ENCODE measurements around the gene RARA.

Gene RARA

DNA sequence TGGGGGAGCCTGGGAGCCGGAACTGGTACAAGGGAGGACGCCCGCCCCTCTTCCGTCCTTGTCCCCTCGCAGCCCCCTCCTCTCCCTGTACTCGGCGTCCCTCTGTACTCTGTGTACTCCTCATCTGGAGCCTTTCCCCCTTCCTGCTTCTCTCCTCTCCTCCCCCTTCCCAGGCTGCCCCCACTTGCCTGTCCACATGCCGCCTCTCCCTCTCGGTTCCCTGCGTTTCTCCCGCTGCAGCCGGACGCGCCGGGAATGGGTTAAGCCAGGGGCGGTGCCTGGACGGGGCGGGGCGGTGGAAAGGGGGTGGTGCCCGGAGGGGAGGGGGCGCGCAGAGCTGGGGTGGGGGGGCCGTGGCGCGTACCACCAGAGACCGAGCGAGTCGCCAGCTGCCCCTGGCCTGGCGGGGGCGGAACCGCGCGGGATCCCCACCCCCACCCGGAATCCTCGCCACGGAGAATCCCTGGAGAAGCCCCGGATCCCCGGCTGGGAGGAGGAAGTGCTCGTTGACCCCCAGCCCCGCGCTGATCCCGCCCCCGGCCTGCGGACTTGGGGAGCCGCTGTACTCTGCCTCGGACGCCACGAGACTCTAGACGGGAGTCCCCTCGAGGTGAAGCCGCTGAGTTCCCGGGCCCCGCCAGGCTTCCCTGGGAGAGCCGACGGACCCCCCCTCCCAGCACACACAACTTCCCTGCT is 33.0 kb downstream of the RARA start:
- DNase-seq (ENCODE audit: low read depth, low spot score): no peak
- peak overlapping the region; percentile 81 for H3K27ac ChIP-seq

DNA sequence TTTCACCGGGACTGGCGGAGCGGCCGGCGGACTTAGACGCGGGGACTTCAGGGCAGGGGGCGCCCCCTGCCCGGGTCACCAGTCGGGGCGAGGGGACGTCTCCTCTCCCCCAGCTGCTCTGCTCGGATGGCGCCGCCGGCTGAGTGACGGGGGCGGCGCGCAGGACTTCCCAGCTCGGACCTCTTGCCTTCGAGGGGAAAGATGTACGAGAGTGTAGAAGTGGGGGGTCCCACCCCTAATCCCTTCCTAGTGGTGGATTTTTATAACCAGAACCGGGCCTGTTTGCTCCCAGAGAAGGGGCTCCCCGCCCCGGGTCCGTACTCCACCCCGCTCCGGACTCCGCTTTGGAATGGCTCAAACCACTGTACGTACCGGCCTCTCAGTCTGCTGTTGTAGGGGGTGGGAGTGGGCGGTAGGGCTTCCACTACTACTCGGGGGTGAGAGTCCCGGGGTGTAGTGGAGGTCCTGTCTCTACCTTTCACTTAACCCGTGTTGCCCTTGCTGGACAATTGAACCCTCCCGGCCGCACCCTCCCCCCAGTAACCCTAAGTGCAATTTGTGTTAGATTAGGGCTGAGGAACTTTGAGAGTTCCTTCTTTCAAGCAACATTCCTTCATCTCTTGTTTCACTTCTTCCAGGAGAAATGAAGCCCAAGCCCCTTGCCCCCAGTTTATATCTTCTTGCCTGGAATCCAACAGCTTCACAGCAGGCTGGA is 33.7 kb downstream of the RARA start:
- peak overlapping the region; percentile 81 for H3K27ac ChIP-seq
- no peak for DNase-seq (ENCODE audit: low read depth, low spot score)

GRCh38 chr17:40343219-40344119 is 34.5 kb downstream of the RARA start:
- DNase-seq (ENCODE audit: low read depth, low spot score): no peak
- H3K27ac ChIP-seq: no peak overlapping the region

- DNase-seq (ENCODE audit: low read depth, low spot score): no peak
- peak overlapping the region; percentile 61 for H3K27ac ChIP-seq
These were observed 35.6 kb downstream of the RARA start for GRCh38 chr17:40344421-40345160.

DNA sequence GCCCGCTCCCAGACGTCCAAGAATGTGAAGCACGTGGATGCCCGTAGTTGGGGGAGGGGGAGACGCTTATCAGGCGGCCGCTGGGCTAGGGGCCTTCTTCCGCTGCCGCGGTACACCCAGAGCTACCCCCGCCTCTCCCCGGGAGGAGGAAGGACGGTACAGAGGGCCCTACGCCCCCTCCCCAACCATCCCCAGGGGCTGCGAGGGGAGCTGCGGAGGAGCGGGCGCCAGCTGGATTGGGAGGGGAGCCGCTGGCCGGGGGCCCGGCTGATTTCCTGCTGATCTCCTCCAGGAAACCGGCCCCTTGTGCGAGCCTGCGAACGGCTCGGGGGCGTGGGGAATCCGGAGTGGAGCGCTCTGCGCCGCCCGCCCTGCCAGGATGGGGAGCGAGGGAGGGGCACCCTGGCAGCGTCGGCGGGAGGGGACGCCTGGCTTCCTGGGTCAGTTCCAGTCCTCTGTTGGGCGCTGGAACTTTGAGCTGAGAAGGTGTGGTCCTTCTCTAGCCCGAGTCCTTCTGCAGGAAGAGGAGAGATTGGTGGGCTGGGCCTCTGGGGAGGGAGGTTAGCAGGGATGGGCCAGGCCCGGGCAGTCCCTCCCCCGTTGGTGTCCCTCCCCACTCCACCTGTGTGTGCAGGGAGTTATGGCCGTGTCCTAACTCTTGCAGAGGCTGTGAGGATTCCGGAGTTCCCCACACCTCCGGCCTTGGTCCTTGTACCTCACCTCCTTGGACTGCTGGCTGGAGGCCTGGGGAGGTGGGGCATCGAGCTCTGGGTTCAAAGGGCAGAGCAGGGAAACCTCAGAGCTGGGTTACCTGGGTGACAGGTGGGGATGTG is 36.4 kb downstream of the RARA start:
- peak overlapping the region; percentile 61 for H3K27ac ChIP-seq
- DNase-seq (ENCODE audit: low read depth, low spot score): no peak

DNA sequence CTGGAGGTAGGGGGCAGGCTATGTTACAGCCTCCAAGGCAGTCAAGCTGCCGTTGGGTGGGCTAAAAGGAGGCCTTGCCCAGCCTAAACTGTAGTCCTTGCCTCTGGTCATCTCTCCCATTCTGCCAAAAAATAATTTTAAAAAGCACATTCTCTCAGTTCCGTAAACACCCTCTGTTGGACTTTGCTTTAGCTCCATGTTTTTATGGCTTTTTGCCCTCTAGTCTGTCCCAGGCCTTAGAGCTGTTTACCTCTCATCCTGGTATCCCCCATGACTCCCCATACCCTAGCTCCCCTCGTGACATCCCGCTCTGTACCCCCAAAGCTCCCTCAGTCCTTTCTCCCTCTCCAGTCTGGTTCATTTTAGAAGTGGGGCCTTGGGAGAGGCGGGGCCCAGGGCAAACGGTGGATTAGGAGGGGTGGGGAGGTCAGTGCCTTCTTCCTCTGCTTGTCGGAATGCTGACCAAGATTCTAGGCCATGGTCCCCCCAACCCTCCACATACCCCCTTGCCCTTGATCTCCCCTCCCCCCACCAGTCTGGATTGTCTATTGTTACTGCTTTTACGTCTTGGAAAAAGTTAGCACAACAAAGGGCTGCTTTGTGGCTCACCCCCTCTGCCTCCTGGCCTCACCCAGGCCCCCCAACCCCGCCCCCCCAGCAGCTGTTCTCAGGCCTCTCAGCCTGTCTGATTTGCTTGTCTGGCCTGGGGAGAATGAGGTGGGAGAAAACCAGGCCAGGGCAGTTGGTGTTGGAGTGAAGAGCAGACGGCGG is 37.2 kb downstream of the RARA start:
- DNase-seq (ENCODE audit: low read depth, low spot score): no peak
- H3K27ac ChIP-seq: peak overlapping the region; percentile 61

- H3K27ac ChIP-seq: no peak overlapping the region
- DNase-seq (ENCODE audit: low read depth, low spot score): no peak
These were observed 37.8 kb downstream of the RARA start for GRCh38 chr17:40346765-40347158.

- no peak for DNase-seq (ENCODE audit: low read depth, low spot score)
- H3K27ac ChIP-seq: no peak overlapping the region
These were observed 38.5 kb downstream of the RARA start for GRCh38 chr17:40347319-40348135.

DNA sequence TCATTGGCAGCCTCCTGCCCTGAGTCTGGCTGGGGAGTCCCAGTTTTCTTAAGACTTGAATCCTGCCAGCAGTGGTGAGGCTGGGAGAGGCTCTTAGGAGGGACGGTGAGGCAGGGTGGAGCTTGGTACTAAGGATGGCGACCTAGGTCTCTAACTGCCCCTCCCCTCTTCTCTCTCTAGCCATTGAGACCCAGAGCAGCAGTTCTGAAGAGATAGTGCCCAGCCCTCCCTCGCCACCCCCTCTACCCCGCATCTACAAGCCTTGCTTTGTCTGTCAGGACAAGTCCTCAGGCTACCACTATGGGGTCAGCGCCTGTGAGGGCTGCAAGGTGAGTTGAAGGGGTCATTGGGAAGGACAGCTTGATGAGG is 39.1 kb downstream of the RARA start:
- H3K27ac ChIP-seq: no peak overlapping the region
- DNase-seq (ENCODE audit: low read depth, low spot score): no peak

- peak overlapping the region; percentile 77 for H3K27ac ChIP-seq
- no peak for DNase-seq (ENCODE audit: low read depth, low spot score)
These were observed 39.8 kb downstream of the RARA start for GRCh38 chr17:40348562-40349476.

GRCh38 chr17:40349477-40349894 is 40.5 kb downstream of the RARA start:
- peak; percentile 80 for DNase-seq (ENCODE audit: low read depth, low spot score)
- H3K27ac ChIP-seq: peak overlapping the region; percentile 77

- H3K27ac ChIP-seq: peak overlapping the region; percentile 77
- peak; percentile 90 for DNase-seq (ENCODE audit: low read depth, low spot score)
These were observed 41.1 kb downstream of the RARA start for GRCh38 chr17:40349895-40350688.

DNA sequence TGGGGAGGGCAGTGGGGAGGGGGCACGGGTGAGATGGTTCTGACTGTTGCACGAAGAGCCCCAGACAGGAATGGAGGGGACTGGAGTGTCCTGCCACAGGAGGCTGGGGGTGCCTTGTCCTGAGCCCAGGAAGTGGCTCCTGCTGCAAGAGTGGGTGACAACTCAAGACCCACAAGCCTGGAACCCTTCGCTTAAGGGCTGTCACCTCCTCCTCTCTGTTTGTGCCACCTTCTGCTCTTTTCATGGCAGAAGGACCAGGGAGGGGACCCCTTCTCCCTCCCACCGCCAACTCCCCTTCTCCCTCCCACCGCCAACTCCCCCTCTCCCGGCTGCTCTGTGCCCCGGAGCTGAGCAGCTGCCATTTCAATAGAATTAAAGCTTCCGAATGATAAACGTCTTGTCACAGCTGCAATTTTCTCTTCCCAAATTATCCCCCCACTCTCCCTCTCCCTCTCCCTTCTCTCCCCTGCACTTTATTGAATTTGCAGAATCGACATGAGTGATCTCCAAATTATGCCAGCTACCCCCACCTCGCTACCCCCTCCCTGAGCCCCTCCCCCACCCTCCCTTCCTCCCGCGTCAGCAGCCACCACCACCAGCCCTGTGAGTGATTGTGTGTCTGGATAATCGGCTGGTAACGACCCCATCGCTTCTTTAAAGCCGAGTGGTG is 41.8 kb downstream of the RARA start:
- no peak for DNase-seq (ENCODE audit: low read depth, low spot score)
- peak overlapping the region; percentile 77 for H3K27ac ChIP-seq

DNA sequence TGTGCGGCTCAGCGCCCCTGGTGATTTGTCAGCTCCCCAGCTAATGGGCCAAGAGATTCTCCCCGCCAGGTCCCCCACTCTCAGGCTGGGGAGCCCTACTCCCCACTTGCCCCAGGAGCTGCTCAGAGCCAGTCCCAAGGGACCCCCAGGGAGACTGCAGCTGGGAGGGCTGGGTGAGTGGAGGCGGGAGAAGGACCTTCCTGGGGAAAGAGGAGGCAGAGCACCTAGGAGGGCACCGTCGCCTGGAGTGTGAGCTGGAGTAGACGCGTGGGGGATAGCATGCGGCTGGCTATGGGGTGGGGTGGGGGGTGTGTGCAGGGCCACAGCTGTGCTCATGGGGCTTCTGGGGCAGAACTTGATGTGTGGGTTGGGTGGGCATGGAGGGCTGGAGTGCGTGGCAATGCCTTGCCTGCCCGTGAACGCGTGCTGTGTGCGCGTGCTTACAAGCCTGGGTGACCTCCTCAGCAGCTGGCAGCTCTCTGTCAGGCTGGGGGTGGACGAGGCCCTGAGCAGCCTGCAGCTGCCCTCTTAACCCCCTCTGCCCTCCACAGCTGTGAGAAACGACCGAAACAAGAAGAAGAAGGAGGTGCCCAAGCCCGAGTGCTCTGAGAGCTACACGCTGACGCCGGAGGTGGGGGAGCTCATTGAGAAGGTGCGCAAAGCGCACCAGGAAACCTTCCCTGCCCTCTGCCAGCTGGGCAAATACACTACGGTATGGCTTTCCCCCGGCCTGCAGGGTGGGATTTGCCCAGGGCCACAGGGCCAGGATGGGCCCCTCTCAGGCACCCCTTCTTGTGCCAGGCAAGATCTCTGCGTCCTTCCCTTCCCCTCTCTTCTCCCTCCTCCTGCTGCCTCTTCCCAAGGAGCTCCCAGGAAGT is 42.6 kb downstream of the RARA start:
- H3K27ac ChIP-seq: no peak overlapping the region

More for the DNA sequence above, 42.6 kb downstream of the RARA start:
- no peak for DNase-seq (ENCODE audit: low read depth, low spot score)

Measured in epithelial cell of prostate (primary cell).